Prostate gland (tissue), 2 donors: ENCODE results near the gene CASP3.

Source experiments
- POLR2A ChIP-seq: fragments of 450-650 bp; IDR thresholded peaks from one replicate; pipeline ENCODE4 v1.6.1; 2016; ENCODE audit warnings: antibody characterized with exemption, mild to moderate bottlenecking
- POLR2AphosphoS5 ChIP-seq: sonication (generic); formaldehyde crosslinking; IDR thresholded peaks from one replicate; pipeline ENCODE4 v1.6.1; 2017; ENCODE audit warnings: antibody characterized with exemption
- TF ChIP-seq, protein P1 (sequence below), 4 experiments: fragments of 200-600 bp in 2 of 4; fragments of 450-650 bp in 2 of 4; sonication (generic) in 2 of 4; IDR thresholded peaks; 1 replicate in 3 of 4; 2 replicates in 1 of 4; pipeline ENCODE4 v1.5.1; 2016 to 2019; ENCODE audit warnings: antibody characterized with exemption in 4 of 4, mild to moderate bottlenecking in 2 of 4, moderate library complexity in 2 of 4

DNA sequence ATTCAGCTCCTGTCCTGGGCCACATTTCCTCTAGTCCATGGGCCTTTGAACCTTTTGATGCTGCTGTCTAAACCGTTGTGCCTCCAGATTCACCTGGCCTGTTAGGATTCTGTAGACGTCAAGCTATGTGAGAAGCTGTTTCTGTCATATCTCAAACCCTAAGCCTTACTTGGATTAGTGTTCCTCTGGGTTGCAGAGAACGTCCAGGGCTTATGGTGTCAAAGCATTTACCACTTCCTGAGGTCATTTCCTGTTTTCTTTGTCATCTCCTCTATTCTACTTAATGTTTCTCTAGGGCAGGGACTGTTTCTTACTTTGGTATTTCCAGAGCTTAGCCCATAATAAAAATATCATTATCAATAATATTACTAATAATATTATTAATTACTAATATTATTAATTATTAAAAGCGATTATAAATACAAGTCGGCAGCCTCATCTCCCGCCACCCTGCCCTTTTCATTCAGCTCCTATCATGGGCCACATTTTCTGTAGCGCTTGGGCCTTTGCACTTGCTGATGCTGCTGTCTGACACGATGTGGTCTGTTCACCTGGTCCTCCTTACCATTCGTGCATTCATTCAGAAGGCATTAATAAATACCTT, 19.4 kb upstream of the CASP3 start:
- TF ChIP-seq POLR2A: no peak
- TF ChIP-seq, protein P1, sequence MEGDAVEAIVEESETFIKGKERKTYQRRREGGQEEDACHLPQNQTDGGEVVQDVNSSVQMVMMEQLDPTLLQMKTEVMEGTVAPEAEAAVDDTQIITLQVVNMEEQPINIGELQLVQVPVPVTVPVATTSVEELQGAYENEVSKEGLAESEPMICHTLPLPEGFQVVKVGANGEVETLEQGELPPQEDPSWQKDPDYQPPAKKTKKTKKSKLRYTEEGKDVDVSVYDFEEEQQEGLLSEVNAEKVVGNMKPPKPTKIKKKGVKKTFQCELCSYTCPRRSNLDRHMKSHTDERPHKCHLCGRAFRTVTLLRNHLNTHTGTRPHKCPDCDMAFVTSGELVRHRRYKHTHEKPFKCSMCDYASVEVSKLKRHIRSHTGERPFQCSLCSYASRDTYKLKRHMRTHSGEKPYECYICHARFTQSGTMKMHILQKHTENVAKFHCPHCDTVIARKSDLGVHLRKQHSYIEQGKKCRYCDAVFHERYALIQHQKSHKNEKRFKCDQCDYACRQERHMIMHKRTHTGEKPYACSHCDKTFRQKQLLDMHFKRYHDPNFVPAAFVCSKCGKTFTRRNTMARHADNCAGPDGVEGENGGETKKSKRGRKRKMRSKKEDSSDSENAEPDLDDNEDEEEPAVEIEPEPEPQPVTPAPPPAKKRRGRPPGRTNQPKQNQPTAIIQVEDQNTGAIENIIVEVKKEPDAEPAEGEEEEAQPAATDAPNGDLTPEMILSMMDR (IDR thresholded peaks at IDR 0.05): no peak
- no peak for TF ChIP-seq POLR2AphosphoS5
